HG03571 (cell line): ENCODE results near the gene LSS.
"Not testable (repeated sequence)": the region's sequence is repeated elsewhere in the genome, so short reads cannot be mapped to it uniquely, and the experiment has no call there.

Experiments
- ATAC-seq: cut with Tn5 transposase; IDR thresholded peaks from one replicate; pipeline ENCODE4 v1.9.1; 2021; ENCODE audit not compliant: unreplicated experiment

Gene LSS

GRCh38 chr21:46206163-46207005 lies 22.2 kb downstream of the LSS start:
- ATAC-seq, result no peak

GRCh38 chr21:46205766-46206162 lies 22.8 kb downstream of the LSS start:
- ATAC-seq, result no peak

GRCh38 chr21:46205166-46205565 lies 23.4 kb downstream of the LSS start:
- no peak for ATAC-seq

- no peak for ATAC-seq
Observed at GRCh38 chr21:46203203-46203600, 25.4 kb downstream of the LSS start.

GRCh38 chr21:46202592-46203202 lies 25.9 kb downstream of the LSS start:
- ATAC-seq, result no peak

GRCh38 chr21:46200877-46201803 lies 27.4 kb downstream of the LSS start:
- ATAC-seq, result not testable (repeated sequence)

GRCh38 chr21:46199436-46200373 lies 28.9 kb downstream of the LSS start:
- no peak for ATAC-seq

GRCh38 chr21:46196733-46197132 lies 31.8 kb downstream of the LSS start:
- ATAC-seq, result no peak

GRCh38 chr21:46195595-46196195 lies 32.9 kb downstream of the LSS start:
- no peak for ATAC-seq

- no peak for ATAC-seq
Observed at GRCh38 chr21:46194374-46195334, 33.9 kb downstream of the LSS start.

GRCh38 chr21:46193829-46194373 lies 34.7 kb downstream of the LSS start:
- ATAC-seq, result no peak

- ATAC-seq, result no peak
Observed at GRCh38 chr21:46191686-46192575, 36.6 kb downstream of the LSS start.

- ATAC-seq, result no peak
Observed at GRCh38 chr21:46191257-46191685, 37.3 kb downstream of the LSS start.

GRCh38 chr21:46190491-46191131 lies 38.0 kb downstream of the LSS start:
- no peak for ATAC-seq

- no peak for ATAC-seq
Observed at GRCh38 chr21:46189959-46190490, 38.5 kb downstream of the LSS start.

- ATAC-seq, result no peak
Observed at GRCh38 chr21:46189213-46189958, 39.2 kb downstream of the LSS start.
